HepG2 (cell line): Measurements from ENCODE around the gene ABCB7. TPM values are rescaled to one million over a fixed set of nuclear protein-coding genes. Genes with fewer than 3 reads are reported as not detected.
A peak's percentile ranks its signal among the peaks of the same experiment; 100 is the strongest.

Experiments
- ATAC-seq: fragments of 200-7000 bp; cut with Tn5 transposase; 3 replicates; pipeline ENCODE4 v1.9.1; 2020; ENCODE audit warnings: mild to moderate bottlenecking, moderate library complexity
- BruUV-seq: library from RNA; stranded (reverse); fragments of 400-500 nt; replicated peaks from 2 replicates; lab custom pipeline; 2021; lab: Mats Ljungman, UMichigan
- CTCF ChIA-PET: fragments of 300-600 bp; formaldehyde crosslinking; extraction: SDS; loops from one replicate; lab custom pipeline; 2021; ENCODE audit warnings: low total read pairs, inconsistent platforms, low intra/inter-chr PET ratio; lab: Yijun Ruan, JAX
- POLR2A ChIA-PET: fragments of 350-600 bp; sonication (Branson Sonifier 250); formaldehyde crosslinking; loops from one replicate; lab custom pipeline; 2020; ENCODE audit warnings: antibody characterized with exemption, inconsistent platforms; lab: Yijun Ruan, JAX
- DNase-seq: peaks from one replicate; pipeline ENCODE4 v3.0.0-alpha.2; 2015; ENCODE audit warnings: low spot score
- FAIRE-seq: peaks from 3 replicates; lab custom pipeline; 2011; peaks lifted over from hg19 to GRCh38; lab: Jason Lieb, UNC
- H2AFZ ChIP-seq: one replicate; pipeline ENCODE4 v1.6.1; 2011; ENCODE audit warnings: low read length, inconsistent platforms
- H3K27ac ChIP-seq: fragments of 300-600 bp; 3 replicates; pipeline ENCODE4 v1.8.0; 2011; ENCODE audit warnings: mixed run types, mild to moderate bottlenecking, mixed read lengths, low read length, inconsistent platforms; ENCODE audit not compliant: insufficient read depth; ENCODE audit errors: extremely low read length
- H3K27me3 ChIP-seq, 2 experiments: fragments of 200-600 bp in 1 of 2; 2 replicates in 1 of 2; 3 replicates in 1 of 2; pipeline versions ENCODE4 v1.6.0 to v1.8.0; 2011; ENCODE audit warnings: low read length in 2 of 2, mild to moderate bottlenecking in 2 of 2, moderate library complexity in 2 of 2, inconsistent platforms in 1 of 2; ENCODE audit not compliant: insufficient read depth in 2 of 2, control insufficient read depth in 1 of 2
- H3K36me3 ChIP-seq, 2 experiments: fragments of 200-600 bp in 1 of 2; replicated peaks in 1 of 2; 2 replicates in 1 of 2; 3 replicates in 1 of 2; pipeline versions ENCODE4 v1.5.1 to v1.8.0; 2011; ENCODE audit warnings: low read length in 2 of 2, inconsistent platforms in 1 of 2; ENCODE audit not compliant: insufficient read depth in 2 of 2, control insufficient read depth in 1 of 2
- H3K4me1 ChIP-seq: 2 replicates; pipeline ENCODE4 v1.5.1; 2012; ENCODE audit warnings: low read length, inconsistent platforms; ENCODE audit not compliant: insufficient read depth
- H3K4me2 ChIP-seq: 2 replicates; pipeline ENCODE4 v1.6.0; 2011; ENCODE audit warnings: low read depth, low read length, inconsistent platforms
- H3K4me3 ChIP-seq, 3 experiments: fragments of 200-600 bp in 1 of 3; sonication (generic), shearing (Covaris generic) in 1 of 3; replicated peaks in 1 of 3; 2 replicates each; pipeline ENCODE4 v1.5.1; 2011 to 2016; ENCODE audit warnings: low read length in 3 of 3, inconsistent platforms in 2 of 3, low read depth in 2 of 3, mild to moderate bottlenecking in 2 of 3, control low read depth in 1 of 3, mixed read lengths in 1 of 3; ENCODE audit not compliant: insufficient read depth in 1 of 3
- H3K79me2 ChIP-seq: one replicate; pipeline ENCODE4 v1.6.1; 2011; ENCODE audit warnings: low read length, inconsistent platforms; ENCODE audit not compliant: insufficient read depth
- H3K9ac ChIP-seq: 2 replicates; pipeline ENCODE4 v1.6.0; 2011; ENCODE audit warnings: mild to moderate bottlenecking, low read depth, low read length, inconsistent platforms; ENCODE audit not compliant: insufficient read depth
- H3K9me3 ChIP-seq: 2 replicates; pipeline ENCODE4 v1.5.1; 2012; ENCODE audit warnings: mild to moderate bottlenecking, low read length
- H4K20me1 ChIP-seq: 2 replicates; pipeline ENCODE4 v1.6.0; 2011; ENCODE audit warnings: inconsistent platforms, mild to moderate bottlenecking, low read length, moderate library complexity; ENCODE audit not compliant: insufficient read depth
- DPF2 ChIP-seq: sonication (generic); formaldehyde crosslinking; IDR thresholded peaks from 2 replicates; pipeline ENCODE4 v1.4.0; 2020; ENCODE audit warnings: mild to moderate bottlenecking, low read depth, missing genetic modification reagents, borderline replicate concordance
- GABPB1 ChIP-seq: IDR thresholded peaks from 2 replicates; pipeline ENCODE4 v1.6.1; 2016; ENCODE audit warnings: mild to moderate bottlenecking, missing genetic modification reagents, moderate library complexity, missing compliant biosample characterization
- HMGA1 ChIP-seq: sonication (generic); formaldehyde crosslinking; conservative IDR thresholded peaks from 2 replicates; pipeline ENCODE4 v1.4.0; 2020; ENCODE audit warnings: missing genetic modification reagents
- MEF2D ChIP-seq: sonication (generic); formaldehyde crosslinking; IDR thresholded peaks from 2 replicates; pipeline ENCODE4 v1.5.1; 2020; ENCODE audit warnings: mild to moderate bottlenecking, missing genetic modification reagents
- REPIN1 ChIP-seq: sonication (generic); formaldehyde crosslinking; IDR thresholded peaks from 2 replicates; pipeline ENCODE4 v1.8.0; 2022; ENCODE audit warnings: missing genetic modification reagents, low read depth, mild to moderate bottlenecking, borderline replicate concordance
- ZFP82 ChIP-seq: sonication (generic); formaldehyde crosslinking; IDR thresholded peaks from 2 replicates; pipeline ENCODE4 v1.5.1; 2020; ENCODE audit warnings: mild to moderate bottlenecking, missing genetic modification reagents, borderline replicate concordance
- ZNF121 ChIP-seq: sonication (generic); formaldehyde crosslinking; IDR thresholded peaks from 2 replicates; pipeline ENCODE4 v1.5.0; 2020; ENCODE audit warnings: mild to moderate bottlenecking, missing genetic modification reagents
- WGBS: methylation state at CpG from one replicate; pipeline ENCODE4 v1.1.6; 2017; ENCODE audit warnings: low lambda C conversion rate; 5-methylcytosine and 5-hydroxymethylcytosine counted together
- in situ Hi-C: cut with HindIII; loops from 2 replicates; pipeline ENCODE4 v1.10.0; 2017; ENCODE audit warnings: low pct_unique_long_range_greater_than_20kb; ENCODE audit not compliant: extremely low pct_ligation_motif_present
- intact Hi-C: fragments of 100-400 bp; cut with micrococcal nuclease; formaldehyde crosslinking; loops from one replicate; pipeline ENCODE4 v1.10.0; 2022; ENCODE audit not compliant: unreplicated experiment
- polyA plus RNA-seq, 8 experiments: library from polyadenylated mRNA; depleted of rRNA in 3 of 8; stranded (reverse) in 7 of 8; unstranded in 1 of 8; fragments of >200 nt; fragmentation: Illumina TruSeq in 4 of 8; extraction: Trizol in 4 of 8; gene quantifications; 2 replicates each; pipeline versions ENCODE4 v1.2.1 to v1.2.3, GENCODE V29; 2011 to 2016; ENCODE audit warnings: low read depth in 4 of 8, missing spikeins in 1 of 8, mixed read lengths in 1 of 8; ENCODE audit not compliant: insufficient read depth in 1 of 8
- total RNA-seq, 5 experiments: library from RNA; depleted of rRNA; stranded (reverse); fragments of >200 nt; fragmentation: Illumina TruSeq; extraction: Trizol; gene quantifications; 2 replicates each; pipeline ENCODE4 v1.2.3, GENCODE V29; 2016; ENCODE audit warnings: low read depth in 1 of 5
- TF ChIP-seq, protein P1 (sequence below): sonication (generic); formaldehyde crosslinking; IDR thresholded peaks from 2 replicates; pipeline ENCODE4 v1.4.0; 2020; ENCODE audit warnings: missing genetic modification reagents, mild to moderate bottlenecking, borderline replicate concordance
- TF ChIP-seq, protein P2 (sequence below): sonication (generic); formaldehyde crosslinking; conservative IDR thresholded peaks from 2 replicates; pipeline ENCODE4 v1.8.0; 2022; ENCODE audit warnings: low read depth, missing genetic modification reagents
- TF ChIP-seq, protein P3 (sequence below): sonication (generic); formaldehyde crosslinking; IDR thresholded peaks from 2 replicates; pipeline ENCODE4 v1.4.0; 2020; ENCODE audit warnings: mild to moderate bottlenecking, missing genetic modification reagents, borderline replicate concordance

Gene ABCB7
- total and polyA plus RNA-seq, 2 of the 13 experiments (the other 11 are each of a cell fraction or from before 2014, with no cell fraction given) = 27.7 to 28.7 TPM

DNA sequence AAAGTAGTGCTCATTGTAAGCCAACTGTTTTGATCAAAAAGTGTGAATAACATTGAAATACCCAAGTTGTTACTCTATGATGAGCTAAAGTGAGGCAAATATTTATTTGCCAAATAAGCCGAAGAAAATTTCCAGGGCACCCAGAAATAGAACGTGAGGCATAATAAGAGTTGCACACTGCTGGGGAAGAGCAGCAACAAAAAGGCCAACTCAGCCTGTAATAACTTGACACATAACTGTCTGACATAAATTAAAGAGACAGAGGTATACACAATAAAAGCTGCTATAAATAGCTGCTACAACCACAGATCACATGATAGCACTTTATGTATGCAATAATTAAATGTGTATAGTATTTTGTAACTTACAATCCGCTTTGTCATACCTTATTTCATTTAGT is 2.0 kb upstream of the ABCB7 start:
- Histone ChIP-seq H3K4me3 (no peak overlapping the region), H2AFZ (no peak overlapping the region), H3K27me3 (no peaks in the 10 kb centered on the region; a peak in 1 of 5 replicates), H4K20me1 (no peaks in the 10 kb centered on the region), H3K9ac (no peak overlapping the region), H3K4me2 (no peak overlapping the region), H3K9me3 (no peaks in the 10 kb centered on the region), H3K36me3 (no peaks in the 10 kb centered on the region), H3K79me2 (peaks cover 7% of the 10 kb centered on the region), H3K27ac (no peak overlapping the region), H3K4me1 (peaks cover 7% of the 10 kb centered on the region; the same call in 1 of the 2 replicates)
- in situ Hi-C loops = no loop called here
- no TSS peak for BruUV-seq
- 89% methylated on average over 3 of the region's 3 CpGs for WGBS
- ATAC-seq = no peak
- FAIRE-seq = no peak
- CTCF ChIA-PET = no interaction called here
- DNase-seq = no peak
- intact Hi-C loops = loop anchor here (5.0 kb wide), 1 partner anchor 114 kb away; the partner anchor contains the start of gene UPRT
- TF ChIP-seq REPIN1 (CRISPR knock-in tag) = no peak
- no peak for TF ChIP-seq ZFP82
- TF ChIP-seq, all 625 proteins: peak for 0
- POLR2A ChIA-PET = no interaction called here

DNA sequence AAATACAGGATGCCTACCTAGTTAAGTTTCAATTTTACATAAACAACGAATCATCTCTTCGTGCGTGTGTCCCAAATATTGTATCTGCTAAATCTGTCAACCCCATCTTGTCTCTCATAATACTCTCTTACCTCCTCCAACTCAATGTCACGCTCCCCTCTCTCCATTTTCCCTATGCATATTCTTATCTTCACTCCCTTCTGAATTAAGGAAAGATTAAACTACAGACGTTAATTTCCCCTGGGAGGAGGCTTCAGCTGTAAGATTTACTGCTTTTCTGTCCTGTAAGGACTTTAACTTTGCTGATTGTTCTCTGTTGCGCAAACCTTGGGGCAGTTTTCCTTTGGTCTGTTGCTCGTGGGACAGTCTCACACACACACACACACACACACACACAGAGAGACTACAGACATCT is 455 bp upstream of the ABCB7 start:
- peak overlapping the region; percentile 75 to 81 (median 77) for H3K4me3 ChIP-seq
- no peaks in the 10 kb centered on the region for H3K36me3 ChIP-seq
- FAIRE-seq (no peak), DNase-seq (no peak), ATAC-seq (no peak)
- CTCF ChIA-PET = no interaction called here
- H3K27ac ChIP-seq = peak overlapping the region; percentile 82
- H4K20me1 ChIP-seq = no peaks in the 10 kb centered on the region
- H3K4me2 ChIP-seq = peak overlapping the region; percentile 75
- POLR2A ChIA-PET = no interaction called here
- in situ Hi-C loops = no loop called here
- H3K9ac ChIP-seq = peak overlapping the region; percentile 76
- peaks cover 7% of the 10 kb centered on the region for H3K79me2 ChIP-seq
- no peaks in the 10 kb centered on the region for H3K9me3 ChIP-seq
- TSS peak; percentile 78 for BruUV-seq
- no peaks in the 10 kb centered on the region; a peak in 1 of 5 replicates for H3K27me3 ChIP-seq
- 35% methylated on average over 7 of the region's 7 CpGs for WGBS
- intact Hi-C loops = loop anchor here (5.0 kb wide), 1 partner anchor 116 kb away; the partner anchor contains the start of gene UPRT
- H3K4me1 ChIP-seq = peaks cover 7% of the 10 kb centered on the region; the same call in 1 of the 2 replicates
- peak overlapping the region; percentile 92 for H2AFZ ChIP-seq
- TF ChIP-seq HMGA1 (no peak), ZNF121 (CRISPR knock-in tag) (no peak), GABPB1 (CRISPR knock-in tag) (no peak), DPF2 (no peak), MEF2D (CRISPR knock-in tag) (no peak)
- TF ChIP-seq, protein P1, sequence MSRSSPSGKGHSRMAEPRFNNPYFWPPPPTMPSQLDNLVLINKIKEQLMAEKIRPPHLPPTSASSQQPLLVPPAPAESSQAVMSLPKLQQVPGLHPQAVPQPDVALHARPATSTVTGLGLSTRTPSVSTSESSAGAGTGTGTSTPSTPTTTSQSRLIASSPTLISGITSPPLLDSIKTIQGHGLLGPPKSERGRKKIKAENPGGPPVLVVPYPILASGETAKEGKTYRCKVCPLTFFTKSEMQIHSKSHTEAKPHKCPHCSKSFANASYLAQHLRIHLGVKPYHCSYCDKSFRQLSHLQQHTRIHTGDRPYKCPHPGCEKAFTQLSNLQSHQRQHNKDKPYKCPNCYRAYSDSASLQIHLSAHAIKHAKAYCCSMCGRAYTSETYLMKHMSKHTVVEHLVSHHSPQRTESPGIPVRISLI (CRISPR knock-in tag) = no peak
- TF ChIP-seq, protein P2, sequence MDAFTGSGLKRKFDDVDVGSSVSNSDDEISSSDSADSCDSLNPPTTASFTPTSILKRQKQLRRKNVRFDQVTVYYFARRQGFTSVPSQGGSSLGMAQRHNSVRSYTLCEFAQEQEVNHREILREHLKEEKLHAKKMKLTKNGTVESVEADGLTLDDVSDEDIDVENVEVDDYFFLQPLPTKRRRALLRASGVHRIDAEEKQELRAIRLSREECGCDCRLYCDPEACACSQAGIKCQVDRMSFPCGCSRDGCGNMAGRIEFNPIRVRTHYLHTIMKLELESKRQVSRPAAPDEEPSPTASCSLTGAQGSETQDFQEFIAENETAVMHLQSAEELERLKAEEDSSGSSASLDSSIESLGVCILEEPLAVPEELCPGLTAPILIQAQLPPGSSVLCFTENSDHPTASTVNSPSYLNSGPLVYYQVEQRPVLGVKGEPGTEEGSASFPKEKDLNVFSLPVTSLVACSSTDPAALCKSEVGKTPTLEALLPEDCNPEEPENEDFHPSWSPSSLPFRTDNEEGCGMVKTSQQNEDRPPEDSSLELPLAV (CRISPR knock-in tag) = no peak
- TF ChIP-seq, protein P3, sequence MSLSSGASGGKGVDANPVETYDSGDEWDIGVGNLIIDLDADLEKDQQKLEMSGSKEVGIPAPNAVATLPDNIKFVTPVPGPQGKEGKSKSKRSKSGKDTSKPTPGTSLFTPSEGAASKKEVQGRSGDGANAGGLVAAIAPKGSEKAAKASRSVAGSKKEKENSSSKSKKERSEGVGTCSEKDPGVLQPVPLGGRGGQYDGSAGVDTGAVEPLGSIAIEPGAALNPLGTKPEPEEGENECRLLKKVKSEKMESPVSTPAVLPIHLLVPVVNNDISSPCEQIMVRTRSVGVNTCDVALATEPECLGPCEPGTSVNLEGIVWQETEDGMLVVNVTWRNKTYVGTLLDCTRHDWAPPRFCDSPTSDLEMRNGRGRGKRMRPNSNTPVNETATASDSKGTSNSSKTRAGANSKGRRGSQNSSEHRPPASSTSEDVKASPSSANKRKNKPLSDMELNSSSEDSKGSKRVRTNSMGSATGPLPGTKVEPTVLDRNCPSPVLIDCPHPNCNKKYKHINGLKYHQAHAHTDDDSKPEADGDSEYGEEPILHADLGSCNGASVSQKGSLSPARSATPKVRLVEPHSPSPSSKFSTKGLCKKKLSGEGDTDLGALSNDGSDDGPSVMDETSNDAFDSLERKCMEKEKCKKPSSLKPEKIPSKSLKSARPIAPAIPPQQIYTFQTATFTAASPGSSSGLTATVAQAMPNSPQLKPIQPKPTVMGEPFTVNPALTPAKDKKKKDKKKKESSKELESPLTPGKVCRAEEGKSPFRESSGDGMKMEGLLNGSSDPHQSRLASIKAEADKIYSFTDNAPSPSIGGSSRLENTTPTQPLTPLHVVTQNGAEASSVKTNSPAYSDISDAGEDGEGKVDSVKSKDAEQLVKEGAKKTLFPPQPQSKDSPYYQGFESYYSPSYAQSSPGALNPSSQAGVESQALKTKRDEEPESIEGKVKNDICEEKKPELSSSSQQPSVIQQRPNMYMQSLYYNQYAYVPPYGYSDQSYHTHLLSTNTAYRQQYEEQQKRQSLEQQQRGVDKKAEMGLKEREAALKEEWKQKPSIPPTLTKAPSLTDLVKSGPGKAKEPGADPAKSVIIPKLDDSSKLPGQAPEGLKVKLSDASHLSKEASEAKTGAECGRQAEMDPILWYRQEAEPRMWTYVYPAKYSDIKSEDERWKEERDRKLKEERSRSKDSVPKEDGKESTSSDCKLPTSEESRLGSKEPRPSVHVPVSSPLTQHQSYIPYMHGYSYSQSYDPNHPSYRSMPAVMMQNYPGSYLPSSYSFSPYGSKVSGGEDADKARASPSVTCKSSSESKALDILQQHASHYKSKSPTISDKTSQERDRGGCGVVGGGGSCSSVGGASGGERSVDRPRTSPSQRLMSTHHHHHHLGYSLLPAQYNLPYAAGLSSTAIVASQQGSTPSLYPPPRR (CRISPR knock-in tag) = no peak
